ENCODE results near the gene SNX1. TPM values are rescaled to one million over a fixed set of nuclear protein-coding genes. Genes with fewer than 3 reads are reported as not detected.

Gene SNX1
- total and polyA plus RNA-seq, 2 of the 8 experiments (the other 6 are each of a cell fraction or from before 2014, with no cell fraction given): 27.9 to 59.8 TPM

GRCh38 chr15:64090527-64090926 is 5.3 kb upstream of the SNX1 start (continued):
- TF ChIP-seq, protein P1, sequence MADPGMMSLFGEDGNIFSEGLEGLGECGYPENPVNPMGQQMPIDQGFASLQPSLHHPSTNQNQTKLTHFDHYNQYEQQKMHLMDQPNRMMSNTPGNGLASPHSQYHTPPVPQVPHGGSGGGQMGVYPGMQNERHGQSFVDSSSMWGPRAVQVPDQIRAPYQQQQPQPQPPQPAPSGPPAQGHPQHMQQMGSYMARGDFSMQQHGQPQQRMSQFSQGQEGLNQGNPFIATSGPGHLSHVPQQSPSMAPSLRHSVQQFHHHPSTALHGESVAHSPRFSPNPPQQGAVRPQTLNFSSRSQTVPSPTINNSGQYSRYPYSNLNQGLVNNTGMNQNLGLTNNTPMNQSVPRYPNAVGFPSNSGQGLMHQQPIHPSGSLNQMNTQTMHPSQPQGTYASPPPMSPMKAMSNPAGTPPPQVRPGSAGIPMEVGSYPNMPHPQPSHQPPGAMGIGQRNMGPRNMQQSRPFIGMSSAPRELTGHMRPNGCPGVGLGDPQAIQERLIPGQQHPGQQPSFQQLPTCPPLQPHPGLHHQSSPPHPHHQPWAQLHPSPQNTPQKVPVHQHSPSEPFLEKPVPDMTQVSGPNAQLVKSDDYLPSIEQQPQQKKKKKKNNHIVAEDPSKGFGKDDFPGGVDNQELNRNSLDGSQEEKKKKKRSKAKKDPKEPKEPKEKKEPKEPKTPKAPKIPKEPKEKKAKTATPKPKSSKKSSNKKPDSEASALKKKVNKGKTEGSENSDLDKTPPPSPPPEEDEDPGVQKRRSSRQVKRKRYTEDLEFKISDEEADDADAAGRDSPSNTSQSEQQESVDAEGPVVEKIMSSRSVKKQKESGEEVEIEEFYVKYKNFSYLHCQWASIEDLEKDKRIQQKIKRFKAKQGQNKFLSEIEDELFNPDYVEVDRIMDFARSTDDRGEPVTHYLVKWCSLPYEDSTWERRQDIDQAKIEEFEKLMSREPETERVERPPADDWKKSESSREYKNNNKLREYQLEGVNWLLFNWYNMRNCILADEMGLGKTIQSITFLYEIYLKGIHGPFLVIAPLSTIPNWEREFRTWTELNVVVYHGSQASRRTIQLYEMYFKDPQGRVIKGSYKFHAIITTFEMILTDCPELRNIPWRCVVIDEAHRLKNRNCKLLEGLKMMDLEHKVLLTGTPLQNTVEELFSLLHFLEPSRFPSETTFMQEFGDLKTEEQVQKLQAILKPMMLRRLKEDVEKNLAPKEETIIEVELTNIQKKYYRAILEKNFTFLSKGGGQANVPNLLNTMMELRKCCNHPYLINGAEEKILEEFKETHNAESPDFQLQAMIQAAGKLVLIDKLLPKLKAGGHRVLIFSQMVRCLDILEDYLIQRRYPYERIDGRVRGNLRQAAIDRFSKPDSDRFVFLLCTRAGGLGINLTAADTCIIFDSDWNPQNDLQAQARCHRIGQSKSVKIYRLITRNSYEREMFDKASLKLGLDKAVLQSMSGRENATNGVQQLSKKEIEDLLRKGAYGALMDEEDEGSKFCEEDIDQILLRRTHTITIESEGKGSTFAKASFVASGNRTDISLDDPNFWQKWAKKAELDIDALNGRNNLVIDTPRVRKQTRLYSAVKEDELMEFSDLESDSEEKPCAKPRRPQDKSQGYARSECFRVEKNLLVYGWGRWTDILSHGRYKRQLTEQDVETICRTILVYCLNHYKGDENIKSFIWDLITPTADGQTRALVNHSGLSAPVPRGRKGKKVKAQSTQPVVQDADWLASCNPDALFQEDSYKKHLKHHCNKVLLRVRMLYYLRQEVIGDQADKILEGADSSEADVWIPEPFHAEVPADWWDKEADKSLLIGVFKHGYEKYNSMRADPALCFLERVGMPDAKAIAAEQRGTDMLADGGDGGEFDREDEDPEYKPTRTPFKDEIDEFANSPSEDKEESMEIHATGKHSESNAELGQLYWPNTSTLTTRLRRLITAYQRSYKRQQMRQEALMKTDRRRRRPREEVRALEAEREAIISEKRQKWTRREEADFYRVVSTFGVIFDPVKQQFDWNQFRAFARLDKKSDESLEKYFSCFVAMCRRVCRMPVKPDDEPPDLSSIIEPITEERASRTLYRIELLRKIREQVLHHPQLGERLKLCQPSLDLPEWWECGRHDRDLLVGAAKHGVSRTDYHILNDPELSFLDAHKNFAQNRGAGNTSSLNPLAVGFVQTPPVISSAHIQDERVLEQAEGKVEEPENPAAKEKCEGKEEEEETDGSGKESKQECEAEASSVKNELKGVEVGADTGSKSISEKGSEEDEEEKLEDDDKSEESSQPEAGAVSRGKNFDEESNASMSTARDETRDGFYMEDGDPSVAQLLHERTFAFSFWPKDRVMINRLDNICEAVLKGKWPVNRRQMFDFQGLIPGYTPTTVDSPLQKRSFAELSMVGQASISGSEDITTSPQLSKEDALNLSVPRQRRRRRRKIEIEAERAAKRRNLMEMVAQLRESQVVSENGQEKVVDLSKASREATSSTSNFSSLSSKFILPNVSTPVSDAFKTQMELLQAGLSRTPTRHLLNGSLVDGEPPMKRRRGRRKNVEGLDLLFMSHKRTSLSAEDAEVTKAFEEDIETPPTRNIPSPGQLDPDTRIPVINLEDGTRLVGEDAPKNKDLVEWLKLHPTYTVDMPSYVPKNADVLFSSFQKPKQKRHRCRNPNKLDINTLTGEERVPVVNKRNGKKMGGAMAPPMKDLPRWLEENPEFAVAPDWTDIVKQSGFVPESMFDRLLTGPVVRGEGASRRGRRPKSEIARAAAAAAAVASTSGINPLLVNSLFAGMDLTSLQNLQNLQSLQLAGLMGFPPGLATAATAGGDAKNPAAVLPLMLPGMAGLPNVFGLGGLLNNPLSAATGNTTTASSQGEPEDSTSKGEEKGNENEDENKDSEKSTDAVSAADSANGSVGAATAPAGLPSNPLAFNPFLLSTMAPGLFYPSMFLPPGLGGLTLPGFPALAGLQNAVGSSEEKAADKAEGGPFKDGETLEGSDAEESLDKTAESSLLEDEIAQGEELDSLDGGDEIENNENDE (IDR thresholded peaks at IDR 0.05; ENCODE audit: insufficient replicate concordance, low read length): no peak
- TF ChIP-seq ATF3 (IDR thresholded peaks at IDR 0.05; ENCODE audit: insufficient read depth, low read depth, low read length) (no peak), EGR1 (IDR thresholded peaks at IDR 0.05; ENCODE audit: borderline replicate concordance, low read depth, low read length) (no peak), SAP30 (IDR thresholded peaks at IDR 0.05; ENCODE audit: insufficient read depth, insufficient replicate concordance, low read length) (no peak), CHD1 (IDR thresholded peaks at IDR 0.05; ENCODE audit: low read depth, low read length) (no peak), JUN (IDR thresholded peaks at IDR 0.05; ENCODE audit: low read depth, low read length) (no peak), PHF8 (conservative IDR thresholded peaks at IDR 0.05; ENCODE audit: low read depth, low read length) (no peak), POLR2AphosphoS5 (IDR thresholded peaks at IDR 0.05; ENCODE audit: low read depth, low read length) (no peak)

All from H1 (cell line).